ENCODE data around the gene RILPL1. TPM values are rescaled to one million over a fixed set of nuclear protein-coding genes. Genes with fewer than 3 reads are reported as not detected.

The RILPL1 gene
- polyA plus RNA-seq, 1 experiment: 22.3 TPM

DNA sequence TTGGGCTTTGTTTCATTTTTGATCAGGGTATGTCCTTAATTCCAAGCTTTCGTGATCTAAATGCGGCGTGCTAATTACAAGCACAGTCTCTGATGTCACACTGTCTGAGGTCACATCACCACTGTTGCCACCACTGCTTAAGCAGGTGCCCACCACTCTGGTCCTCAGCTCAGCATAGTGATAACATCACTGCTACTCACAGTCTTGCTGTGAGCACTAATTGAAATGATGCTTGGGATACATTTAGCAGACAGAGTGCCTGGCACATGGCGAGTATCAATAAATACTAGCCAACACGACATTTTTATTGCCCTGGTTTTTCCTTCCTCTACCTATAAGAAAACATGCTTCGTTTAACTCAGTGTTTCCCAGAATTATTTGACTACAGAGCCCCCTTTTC, 104.9 kb downstream of the RILPL1 start:
- no peak overlapping the region for H3K4me3 ChIP-seq (ENCODE audit: low read depth, low read length)
- TF ChIP-seq, protein P1, sequence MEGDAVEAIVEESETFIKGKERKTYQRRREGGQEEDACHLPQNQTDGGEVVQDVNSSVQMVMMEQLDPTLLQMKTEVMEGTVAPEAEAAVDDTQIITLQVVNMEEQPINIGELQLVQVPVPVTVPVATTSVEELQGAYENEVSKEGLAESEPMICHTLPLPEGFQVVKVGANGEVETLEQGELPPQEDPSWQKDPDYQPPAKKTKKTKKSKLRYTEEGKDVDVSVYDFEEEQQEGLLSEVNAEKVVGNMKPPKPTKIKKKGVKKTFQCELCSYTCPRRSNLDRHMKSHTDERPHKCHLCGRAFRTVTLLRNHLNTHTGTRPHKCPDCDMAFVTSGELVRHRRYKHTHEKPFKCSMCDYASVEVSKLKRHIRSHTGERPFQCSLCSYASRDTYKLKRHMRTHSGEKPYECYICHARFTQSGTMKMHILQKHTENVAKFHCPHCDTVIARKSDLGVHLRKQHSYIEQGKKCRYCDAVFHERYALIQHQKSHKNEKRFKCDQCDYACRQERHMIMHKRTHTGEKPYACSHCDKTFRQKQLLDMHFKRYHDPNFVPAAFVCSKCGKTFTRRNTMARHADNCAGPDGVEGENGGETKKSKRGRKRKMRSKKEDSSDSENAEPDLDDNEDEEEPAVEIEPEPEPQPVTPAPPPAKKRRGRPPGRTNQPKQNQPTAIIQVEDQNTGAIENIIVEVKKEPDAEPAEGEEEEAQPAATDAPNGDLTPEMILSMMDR (IDR thresholded peaks at IDR 0.05; ENCODE audit: insufficient read depth, low read depth, low read length): no peak
- DNase-seq (ENCODE audit: low read depth): no peak
- no peaks in the 10 kb centered on the region for H3K27me3 ChIP-seq (ENCODE audit: control insufficient read depth, insufficient read depth, low read length)
- CTCF ChIA-PET: no interaction called here
- POLR2A ChIA-PET: no interaction called here
- peaks cover 6% of the 10 kb centered on the region for H3K36me3 ChIP-seq (ENCODE audit: control insufficient read depth, insufficient read depth, low read length)

DNA sequence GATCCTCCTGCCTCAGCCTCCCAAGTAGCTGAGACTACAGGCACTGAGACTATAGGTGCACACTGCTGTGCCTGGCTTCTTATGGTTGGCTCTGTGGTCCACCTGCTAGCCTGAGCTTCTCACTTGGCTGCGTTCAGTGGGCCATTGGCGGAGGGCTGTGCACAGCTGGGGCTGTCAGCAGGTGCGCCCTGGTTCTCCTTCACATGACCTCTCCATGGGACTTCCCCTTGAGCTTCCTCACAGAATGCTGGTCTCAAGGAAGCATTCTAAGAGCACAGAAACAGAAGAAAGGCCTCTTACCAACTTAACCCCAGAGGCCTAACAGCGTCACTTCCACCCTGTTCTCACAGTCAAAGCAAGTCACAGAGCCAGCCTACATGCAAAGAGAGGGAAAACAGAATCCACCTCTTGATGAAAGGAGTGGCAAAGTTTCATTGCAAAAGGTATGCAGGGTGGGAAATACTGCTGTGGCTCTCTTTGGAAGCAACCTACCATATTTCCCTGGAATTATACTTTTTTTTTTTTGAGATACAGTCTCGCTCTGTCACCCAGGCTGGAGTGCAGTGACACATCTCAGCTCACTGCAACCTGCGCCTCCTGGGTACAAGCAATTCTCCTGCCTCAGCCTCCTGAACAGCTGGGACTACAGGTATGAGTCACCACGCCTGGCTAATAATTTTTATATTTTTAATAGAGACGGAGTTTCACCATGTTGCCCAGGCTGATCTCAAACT, 106.3 kb downstream of the RILPL1 start:
- peaks cover 8% of the 10 kb centered on the region for H3K36me3 ChIP-seq (ENCODE audit: control insufficient read depth, insufficient read depth, low read length)

DNA sequence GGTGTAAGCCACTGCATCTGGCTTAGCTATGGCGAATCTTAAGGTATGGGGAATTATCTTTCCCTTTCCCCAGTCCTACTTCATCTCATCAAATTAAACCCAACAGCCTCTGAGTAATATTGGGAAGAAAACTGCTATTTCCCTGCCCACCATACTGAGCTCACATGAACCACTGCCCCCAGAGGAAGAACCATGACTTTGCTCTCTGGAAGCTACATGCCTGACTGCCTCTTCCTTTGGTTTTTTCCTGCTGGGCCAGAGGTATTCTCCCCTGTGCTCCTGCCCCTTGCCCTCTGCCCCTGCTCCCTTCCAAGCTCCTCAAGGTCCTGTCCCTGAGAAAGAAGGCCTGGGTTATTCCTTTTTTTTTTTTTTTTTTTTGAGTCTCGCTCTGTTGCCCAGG, 112.2 kb downstream of the RILPL1 start:
- Histone ChIP-seq H3K36me3 (ENCODE audit: control insufficient read depth, insufficient read depth, low read length) (peaks cover 2% of the 10 kb centered on the region; the same call in 1 of the 2 replicates), H3K27me3 (ENCODE audit: control insufficient read depth, insufficient read depth, low read length) (no peaks in the 10 kb centered on the region), H3K4me3 (ENCODE audit: low read depth, low read length) (no peak overlapping the region)
- POLR2A ChIA-PET: interaction anchor here (0.6 kb wide), 1 partner anchor 38 kb away, joined by 5 read pairs; no protein-coding TSS in a partner anchor
- TF ChIP-seq, protein P1 (IDR thresholded peaks at IDR 0.05; ENCODE audit: insufficient read depth, low read depth, low read length): no peak
- CTCF ChIA-PET: interaction anchor here (0.7 to 1.6 kb wide), 3 partner anchors 11 to 55 kb away, joined by 3 to 4 read pairs (median 3); no protein-coding TSS in a partner anchor
- DNase-seq (ENCODE audit: low read depth): no peak

More for the DNA sequence above, 106.3 kb downstream of the RILPL1 start:
- DNase-seq (ENCODE audit: low read depth): no peak
- no peak overlapping the region for H3K4me3 ChIP-seq (ENCODE audit: low read depth, low read length)
- ChIA-PET CTCF (no interaction called here), POLR2A (no interaction called here)
- no peaks in the 10 kb centered on the region for H3K27me3 ChIP-seq (ENCODE audit: control insufficient read depth, insufficient read depth, low read length)
- TF ChIP-seq, protein P1 (IDR thresholded peaks at IDR 0.05; ENCODE audit: insufficient read depth, low read depth, low read length): no peak

Small RNA genes lying within 50 kb of the gene (small RNA-seq; reads per million reads assigned to genes)
- not detected for gene AC145423.2 (ENCODE audit: insufficient read length, low read depth, low replicate concordance)
- not detected for gene MIR3908 (ENCODE audit: insufficient read length, low read depth, low replicate concordance)

Other genes starting within 250 kb of the RILPL1 start
- 4.8 and 10.2 TPM in 2 replicates for gene SBNO1, start 168.9 kb downstream of the RILPL1 start, polyA plus RNA-seq (2011; rRNA removed)
- 38.0 and 38.6 TPM in 2 replicates for gene KMT5A, start 149.6 kb downstream of the RILPL1 start, polyA plus RNA-seq (2011; rRNA removed)
- gene RILPL2, start 97.0 kb downstream of the RILPL1 start, polyA plus RNA-seq (2011; rRNA removed): 6.7 and 6.8 TPM in 2 replicates
- gene SNRNP35, start 75.6 kb downstream of the RILPL1 start, polyA plus RNA-seq (2011; rRNA removed): 7.5 and 8.1 TPM in 2 replicates
- 167 and 282 TPM in 2 replicates for gene TMED2, start 50.8 kb upstream of the RILPL1 start, polyA plus RNA-seq (2011; rRNA removed)
- gene DDX55, start 68.4 kb upstream of the RILPL1 start, polyA plus RNA-seq (2011; rRNA removed): 13.0 and 13.8 TPM in 2 replicates
- gene EIF2B1, start 100.0 kb upstream of the RILPL1 start, polyA plus RNA-seq (2011; rRNA removed): 27.4 and 29.9 TPM in 2 replicates
- gene GTF2H3, start 100.1 kb upstream of the RILPL1 start, polyA plus RNA-seq (2011; rRNA removed): 19.6 and 40.5 TPM in 2 replicates
- 5.8 and 8.1 TPM in 2 replicates for gene TCTN2, start 137.4 kb upstream of the RILPL1 start, polyA plus RNA-seq (2011; rRNA removed)
- 21.2 and 24.2 TPM in 2 replicates for gene ATP6V0A2, start 178.6 kb upstream of the RILPL1 start, polyA plus RNA-seq (2011; rRNA removed)
- gene DNAH10, start 228.6 kb upstream of the RILPL1 start, polyA plus RNA-seq (2011; rRNA removed): 0.61 and 0.76 TPM in 2 replicates

Data from BJ (cell line).